Nephron (organoid): ENCODE data around the gene DUSP15.

Source experiments
- H3K27ac Mint-ChIP-seq, 3 experiments: 2 replicates each; pipeline ENCODE4 v1.8.0; 2020; ENCODE audit warnings: mixed read lengths in 3 of 3, mild to moderate bottlenecking in 2 of 3, moderate library complexity in 1 of 3
- H3K27me3 Mint-ChIP-seq: 2 replicates; pipeline ENCODE4 v1.8.0; 2021; ENCODE audit warnings: low read depth, mild to moderate bottlenecking, moderate library complexity, mixed read lengths
- H3K36me3 Mint-ChIP-seq: 2 replicates; pipeline ENCODE4 v1.8.0; 2020; ENCODE audit warnings: low read depth, mixed read lengths
- H3K4me1 Mint-ChIP-seq: 2 replicates; pipeline ENCODE4 v1.8.0; 2020; ENCODE audit warnings: mixed read lengths
- H3K4me3 Mint-ChIP-seq, 3 experiments: 2 replicates each; pipeline ENCODE4 v1.8.0; 2020; ENCODE audit warnings: mild to moderate bottlenecking in 3 of 3, mixed read lengths in 3 of 3, moderate library complexity in 2 of 3
- H3K9me3 Mint-ChIP-seq: 2 replicates; pipeline ENCODE4 v1.8.0; 2020; ENCODE audit warnings: mixed read lengths
- TF ChIP-seq, protein P1 (sequence below), 3 experiments: fragments of 200-600 bp; sonication (generic); IDR thresholded peaks; one replicate each; pipeline ENCODE4 v1.5.0; 2021; ENCODE audit warnings: antibody characterized with exemption in 3 of 3; ENCODE audit not compliant: unreplicated experiment in 3 of 3

DUSP15 gene

GRCh38 chr20:31856516-31856915 lies 13.8 kb downstream of the DUSP15 start:
- H3K4me3 Mint-ChIP-seq = no peak overlapping the region

GRCh38 chr20:31853481-31853880 lies 16.8 kb downstream of the DUSP15 start:
- Mint-ChIP-seq H3K27me3 (peaks cover 27% of the 10 kb centered on the region), H3K4me3 (no peak overlapping the region), H3K36me3 (no peaks in the 10 kb centered on the region), H3K4me1 (peaks cover 7% of the 10 kb centered on the region), H3K9me3 (no peaks in the 10 kb centered on the region), H3K27ac (no peak overlapping the region)
- TF ChIP-seq, protein P1, sequence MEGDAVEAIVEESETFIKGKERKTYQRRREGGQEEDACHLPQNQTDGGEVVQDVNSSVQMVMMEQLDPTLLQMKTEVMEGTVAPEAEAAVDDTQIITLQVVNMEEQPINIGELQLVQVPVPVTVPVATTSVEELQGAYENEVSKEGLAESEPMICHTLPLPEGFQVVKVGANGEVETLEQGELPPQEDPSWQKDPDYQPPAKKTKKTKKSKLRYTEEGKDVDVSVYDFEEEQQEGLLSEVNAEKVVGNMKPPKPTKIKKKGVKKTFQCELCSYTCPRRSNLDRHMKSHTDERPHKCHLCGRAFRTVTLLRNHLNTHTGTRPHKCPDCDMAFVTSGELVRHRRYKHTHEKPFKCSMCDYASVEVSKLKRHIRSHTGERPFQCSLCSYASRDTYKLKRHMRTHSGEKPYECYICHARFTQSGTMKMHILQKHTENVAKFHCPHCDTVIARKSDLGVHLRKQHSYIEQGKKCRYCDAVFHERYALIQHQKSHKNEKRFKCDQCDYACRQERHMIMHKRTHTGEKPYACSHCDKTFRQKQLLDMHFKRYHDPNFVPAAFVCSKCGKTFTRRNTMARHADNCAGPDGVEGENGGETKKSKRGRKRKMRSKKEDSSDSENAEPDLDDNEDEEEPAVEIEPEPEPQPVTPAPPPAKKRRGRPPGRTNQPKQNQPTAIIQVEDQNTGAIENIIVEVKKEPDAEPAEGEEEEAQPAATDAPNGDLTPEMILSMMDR (IDR thresholded peaks at IDR 0.05; ENCODE audit: unreplicated experiment in 3 of 3) = no peak

More at GRCh38 chr20:31856516-31856915, 13.8 kb downstream of the DUSP15 start:
- no peak overlapping the region for H3K27ac Mint-ChIP-seq
- H3K4me1 Mint-ChIP-seq = peaks cover 15% of the 10 kb centered on the region
- H3K36me3 Mint-ChIP-seq = no peaks in the 10 kb centered on the region
- TF ChIP-seq, protein P1 (IDR thresholded peaks at IDR 0.05; ENCODE audit: unreplicated experiment in 3 of 3) = no peak
- H3K27me3 Mint-ChIP-seq = peaks cover 9% of the 10 kb centered on the region
- H3K9me3 Mint-ChIP-seq = no peaks in the 10 kb centered on the region

GRCh38 chr20:31851240-31851955 lies 18.9 kb downstream of the DUSP15 start:
- Mint-ChIP-seq H3K4me1 (no peaks in the 10 kb centered on the region), H3K27me3 (peaks cover 29% of the 10 kb centered on the region), H3K36me3 (no peaks in the 10 kb centered on the region), H3K9me3 (no peaks in the 10 kb centered on the region), H3K27ac (no peak overlapping the region), H3K4me3 (no peak overlapping the region)
- TF ChIP-seq, protein P1 (IDR thresholded peaks at IDR 0.05; ENCODE audit: unreplicated experiment in 3 of 3) = no peak

DNA sequence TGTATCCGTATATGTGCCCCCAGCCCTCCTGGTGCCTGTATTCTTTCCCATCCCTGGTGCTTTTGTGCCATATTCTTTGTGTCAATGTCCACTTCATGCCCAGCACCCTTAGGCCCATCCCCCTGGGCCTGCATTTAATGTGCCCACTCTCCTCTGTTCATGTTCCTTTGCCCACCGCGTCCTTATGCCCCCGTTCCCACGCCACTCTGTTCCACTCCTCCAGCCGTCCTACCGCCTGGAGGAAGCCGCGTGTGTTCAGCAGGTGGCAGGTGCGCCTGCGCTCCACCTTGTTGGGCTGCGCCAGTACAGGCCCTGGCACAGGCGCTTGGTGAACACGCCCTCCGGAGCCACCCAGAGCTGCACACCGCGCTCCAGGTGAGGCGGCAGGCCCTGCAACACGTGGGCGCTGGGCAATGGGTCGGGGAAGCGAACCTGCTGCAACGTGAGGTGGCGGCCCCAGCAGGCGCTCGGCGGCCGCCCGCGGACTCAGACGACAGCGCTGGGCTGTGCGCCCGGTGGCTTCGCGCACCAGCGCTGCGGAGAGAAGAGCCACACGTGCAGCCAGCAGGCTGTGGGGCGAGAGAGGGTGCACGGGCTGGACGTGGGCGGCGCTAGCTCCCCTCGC lies 20.9 kb downstream of the DUSP15 start:
- Mint-ChIP-seq H3K9me3 (no peaks in the 10 kb centered on the region), H3K4me3 (no peak overlapping the region), H3K27me3 (peaks cover 29% of the 10 kb centered on the region), H3K36me3 (no peaks in the 10 kb centered on the region), H3K4me1 (no peaks in the 10 kb centered on the region), H3K27ac (peak overlapping the region in 1 of 3 experiments; percentile 37)
- TF ChIP-seq, protein P1 (IDR thresholded peaks at IDR 0.05; ENCODE audit: unreplicated experiment in 3 of 3) = no peak

DNA sequence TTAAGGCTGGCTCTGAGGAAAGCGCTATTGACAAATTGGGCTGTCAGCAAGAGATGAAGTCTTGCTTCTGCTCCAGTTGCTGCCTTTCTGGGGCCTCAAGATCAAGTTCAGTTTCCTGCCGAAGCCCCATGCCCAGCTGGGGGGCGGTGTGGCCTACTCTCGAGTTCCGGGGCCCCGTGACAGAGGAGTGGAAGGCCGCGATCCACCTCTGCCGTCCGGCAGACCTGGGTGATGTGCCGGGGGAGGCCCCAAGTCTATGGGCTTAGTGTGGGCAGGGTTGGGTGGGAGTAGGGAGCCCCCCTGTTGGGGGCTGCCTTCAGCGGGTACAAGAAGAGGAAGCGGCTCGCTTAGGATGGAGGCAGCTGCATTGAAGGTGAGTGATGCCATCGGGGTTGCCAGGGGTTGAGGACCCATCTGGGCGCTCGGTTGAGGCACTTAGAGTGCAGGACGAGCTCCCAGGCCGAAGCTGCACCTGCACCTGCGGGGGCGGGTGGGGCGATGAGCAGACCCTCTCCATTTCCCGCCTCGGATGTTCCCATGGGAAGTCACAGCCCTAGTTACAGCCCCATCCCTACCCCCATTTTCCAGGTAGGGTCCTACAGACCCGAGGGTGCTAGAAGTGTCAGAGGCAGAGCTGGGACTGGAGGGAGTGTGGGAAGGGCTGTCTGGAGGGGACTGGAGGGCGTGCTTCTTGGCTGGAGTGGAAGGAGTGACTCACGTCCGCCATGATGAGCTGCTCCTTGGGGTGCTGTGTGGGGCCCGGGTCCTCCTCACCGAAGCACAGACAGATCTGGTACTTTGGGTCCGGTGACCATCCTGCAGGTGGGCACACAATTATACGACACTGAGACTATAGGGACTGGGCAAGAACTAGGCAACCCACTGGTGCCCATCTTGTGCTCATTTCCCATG lies 22.0 kb downstream of the DUSP15 start:
- Mint-ChIP-seq H3K36me3 (no peaks in the 10 kb centered on the region), H3K27me3 (peaks cover 29% of the 10 kb centered on the region), H3K4me1 (peaks cover 10% of the 10 kb centered on the region), H3K4me3 (no peak overlapping the region), H3K9me3 (no peaks in the 10 kb centered on the region), H3K27ac (peak overlapping the region in 1 of 3 experiments; percentile 37)
- TF ChIP-seq, protein P1 (IDR thresholded peaks at IDR 0.05; ENCODE audit: unreplicated experiment in 3 of 3) = no peak
